GM12801 (cell line): Measurements from ENCODE around the gene TRIP11.

Source experiments
- CTCF ChIP-seq: IDR thresholded peaks from one replicate; pipeline ENCODE4 v1.5.1; 2011; ENCODE audit warnings: control low read depth; ENCODE audit not compliant: insufficient read length; ENCODE audit errors: extremely low read depth

Gene TRIP11

DNA sequence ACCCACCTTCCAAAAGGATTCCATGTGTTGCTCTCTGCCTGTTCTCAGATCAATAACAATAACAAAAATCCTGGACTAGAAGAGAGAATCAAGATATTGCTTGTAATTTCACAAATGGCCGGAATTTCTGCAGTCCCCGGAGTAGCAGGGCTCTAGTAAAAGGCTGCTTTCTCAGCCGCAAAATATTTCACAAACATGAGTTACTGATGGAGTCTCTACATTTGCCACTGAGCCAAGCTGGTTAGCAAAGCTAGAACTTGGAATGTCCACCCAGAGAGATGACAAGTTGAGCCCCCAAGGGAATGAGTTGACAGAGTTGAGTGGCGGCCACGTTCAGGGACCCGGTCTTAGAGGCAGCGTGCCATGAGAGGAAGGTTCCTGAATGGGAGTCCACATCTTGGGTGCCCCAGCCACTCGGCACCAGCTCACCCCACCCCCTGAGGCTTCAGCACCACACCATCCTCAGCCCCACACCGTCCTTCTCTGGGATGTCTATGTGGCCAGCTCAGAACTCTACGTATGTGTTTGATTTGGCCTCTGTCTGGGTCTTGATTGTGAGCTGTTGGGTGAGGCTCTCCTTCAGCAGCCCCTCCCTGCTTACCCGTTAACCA lies 108.3 kb downstream of the TRIP11 start:
- no peak for TF ChIP-seq CTCF

DNA sequence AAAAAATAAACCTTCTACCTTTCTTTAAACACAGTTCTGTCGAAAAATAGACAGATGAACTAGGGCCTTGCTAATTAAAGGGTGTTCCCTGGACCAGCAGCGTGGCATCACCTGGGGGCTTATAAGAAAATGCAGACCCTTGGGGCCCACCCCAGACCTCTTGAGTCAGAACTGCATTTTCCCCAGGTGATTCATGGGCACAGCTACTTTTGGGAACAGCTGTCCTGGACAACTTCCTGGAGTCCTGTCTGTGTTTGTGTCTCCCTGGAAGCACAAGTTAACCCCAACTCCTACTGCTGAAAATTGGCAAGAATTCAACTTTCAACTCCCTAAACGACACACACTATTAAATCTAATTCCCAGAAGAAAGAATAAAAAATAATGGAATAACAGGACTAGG lies 110.2 kb downstream of the TRIP11 start:
- TF ChIP-seq CTCF, result no peak

DNA sequence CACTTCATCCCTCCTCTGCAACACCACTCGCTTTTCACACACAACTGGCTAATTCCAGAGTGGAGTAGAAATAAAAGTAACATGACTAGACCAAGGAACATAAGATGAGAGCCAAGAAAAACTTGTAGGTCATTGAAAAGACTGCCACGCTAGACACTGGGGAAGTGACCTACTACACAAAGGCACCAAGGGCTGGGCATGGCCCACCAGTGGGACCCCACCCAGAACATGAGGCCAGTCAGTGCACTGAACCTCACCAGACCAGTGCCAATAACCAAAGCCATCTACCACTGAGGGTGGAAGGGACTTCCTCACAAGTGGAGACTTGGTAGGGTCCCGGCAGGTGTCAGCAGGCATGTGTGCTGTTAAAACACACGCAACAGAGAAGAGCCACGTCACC lies 112.1 kb downstream of the TRIP11 start:
- TF ChIP-seq CTCF, result no peak

GRCh38 chr14:91927191-91927590 lies 112.7 kb downstream of the TRIP11 start:
- TF ChIP-seq CTCF, result no peak

- TF ChIP-seq CTCF, result no peak
Observed at GRCh38 chr14:91926131-91926890, 113.5 kb downstream of the TRIP11 start.

DNA sequence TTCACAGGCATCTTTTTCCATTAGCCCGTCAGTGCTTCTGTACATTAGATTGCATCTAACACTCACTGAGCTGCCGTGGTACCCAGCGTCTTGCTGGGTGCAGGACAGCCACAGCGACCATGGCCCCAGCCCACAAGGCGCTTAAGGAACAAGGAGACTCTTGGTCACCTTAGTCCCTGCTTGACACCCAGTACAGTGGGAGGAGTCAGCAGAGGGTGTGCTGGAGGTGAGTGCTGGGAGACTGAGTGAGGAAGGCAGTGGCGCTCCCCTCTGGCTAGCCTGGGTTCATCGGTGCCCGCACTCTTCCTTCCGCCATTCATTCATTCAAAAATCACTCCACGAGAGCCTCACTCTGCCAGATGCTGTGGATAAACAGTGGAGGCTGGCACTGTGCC lies 114.1 kb downstream of the TRIP11 start:
- no peak for TF ChIP-seq CTCF

DNA sequence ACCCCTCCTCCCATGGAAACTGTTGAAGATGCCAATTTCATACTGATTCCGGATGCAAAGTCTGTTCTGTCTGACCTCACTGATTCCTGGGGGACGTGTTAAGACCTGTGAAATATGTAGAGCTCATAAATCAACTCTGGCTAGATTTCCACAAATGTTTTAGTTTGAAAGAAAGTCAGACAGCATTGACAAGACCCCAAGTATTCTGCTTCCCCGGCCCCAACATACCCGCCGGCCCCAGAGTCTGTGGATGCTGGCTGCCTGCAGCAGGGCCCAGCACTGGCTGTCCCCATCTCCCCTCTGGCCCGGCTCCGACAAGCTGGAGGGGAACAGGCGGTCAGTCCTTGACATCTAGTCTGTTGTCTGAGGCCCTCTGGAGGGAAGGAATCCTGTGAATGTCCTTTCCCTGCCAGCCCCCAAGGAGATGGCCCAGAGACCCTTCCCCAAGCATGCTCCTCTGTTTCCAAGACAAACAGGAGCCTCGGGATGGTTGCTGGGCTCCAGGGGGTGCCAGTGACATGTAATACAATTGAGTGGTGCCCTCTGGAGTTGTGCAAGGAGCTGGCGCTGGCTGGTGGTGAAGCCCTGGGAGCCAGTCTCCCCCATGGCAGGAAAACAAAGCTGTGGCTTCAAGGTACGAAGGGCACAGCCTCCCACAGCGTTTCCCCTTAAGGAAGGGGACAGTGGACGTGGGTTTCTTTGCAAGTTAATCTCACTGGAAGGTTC lies 114.7 kb downstream of the TRIP11 start:
- TF ChIP-seq CTCF, result no peak
